Smooth muscle cell (in vitro differentiated cells): ENCODE data around the gene APOC3. TPM values are rescaled to one million over a fixed set of nuclear protein-coding genes. Genes with fewer than 3 reads are reported as not detected.
"Not testable (repeated sequence)": the region's sequence is repeated elsewhere in the genome, so short reads cannot be mapped to it uniquely, and the experiment has no call there.

Source experiments
- DNase-seq: peaks from one replicate; lab custom pipeline; 2025; ENCODE audit not compliant: unreplicated experiment; lab: John Stamatoyannopoulos, UW
- H2AFZ ChIP-seq: fragments of 200-600 bp; sonication (generic); 2 replicates; pipeline ENCODE4 v1.6.0; 2016; ENCODE audit warnings: antibody characterized with exemption, low read depth, mild to moderate bottlenecking
- H3F3A ChIP-seq: fragments of 200-600 bp; sonication (generic); 2 replicates; pipeline ENCODE4 v1.6.0; 2017; ENCODE audit warnings: antibody characterized with exemption, low read depth
- H3K27ac ChIP-seq: fragments of 200-600 bp; sonication (generic); 2 replicates; pipeline ENCODE4 v1.5.1; 2016; ENCODE audit warnings: low read depth, mild to moderate bottlenecking
- H3K27me3 ChIP-seq: fragments of 200-600 bp; sonication (generic); 2 replicates; pipeline ENCODE4 v1.6.1; 2016; ENCODE audit warnings: low read depth, mild to moderate bottlenecking
- H3K36me3 ChIP-seq: fragments of 200-600 bp; sonication (generic); 2 replicates; pipeline ENCODE4 v1.5.1; 2016; ENCODE audit warnings: low read depth
- H3K4me1 ChIP-seq: fragments of 200-600 bp; sonication (generic); 2 replicates; pipeline ENCODE4 v1.5.1; 2016; ENCODE audit warnings: low read depth
- H3K4me2 ChIP-seq: fragments of 200-600 bp; sonication (generic); 2 replicates; pipeline ENCODE4 v1.6.0; 2016; ENCODE audit warnings: mild to moderate bottlenecking
- H3K4me3 ChIP-seq: fragments of 200-600 bp; sonication (generic); 2 replicates; pipeline ENCODE4 v1.5.1; 2016; ENCODE audit warnings: mild to moderate bottlenecking
- H3K79me2 ChIP-seq: fragments of 200-600 bp; sonication (generic); 2 replicates; pipeline ENCODE4 v1.6.0; 2016; ENCODE audit warnings: low read depth, mild to moderate bottlenecking
- H3K9ac ChIP-seq: fragments of 200-600 bp; sonication (generic); 2 replicates; pipeline ENCODE4 v1.6.0; 2016; ENCODE audit warnings: low read depth
- H3K9me3 ChIP-seq: fragments of 200-600 bp; sonication (generic); replicated peaks from 2 replicates; pipeline ENCODE4 v1.5.1; 2016; ENCODE audit warnings: low read depth
- H4K20me1 ChIP-seq: fragments of 200-600 bp; sonication (generic); 2 replicates; pipeline ENCODE4 v1.6.0; 2016; ENCODE audit warnings: low read depth
- WGBS: methylation state at CpG from one replicate; pipeline ENCODE4 v1.1.7; 2016; ENCODE audit warnings: low lambda C conversion rate; 5-methylcytosine and 5-hydroxymethylcytosine counted together
- polyA plus RNA-seq: library from polyadenylated mRNA; unstranded; fragments of >200 nt; fragmentation: Nextera tagmentation; extraction: Ambion mirVana; gene quantifications from 2 replicates; pipeline ENCODE4 v1.2.1, GENCODE V29; 2016
- total RNA-seq: library from RNA; depleted of rRNA; stranded (reverse); fragments of >200 nt; gene quantifications from 2 replicates; pipeline ENCODE4 v1.2.3, GENCODE V29; 2014
- TF ChIP-seq, protein P1 (sequence below): fragments of 200-600 bp; sonication (generic); IDR thresholded peaks from 2 replicates; pipeline ENCODE4 v1.5.1; 2017; ENCODE audit warnings: borderline replicate concordance, mild to moderate bottlenecking, antibody characterized with exemption; ENCODE audit not compliant: insufficient read depth, poor library complexity, severe bottlenecking

APOC3 gene
- total and polyA plus RNA-seq, 2 experiments from 2014 or later: 0.54 TPM; not detected in 1

GRCh38 chr11:116800610-116801009, 29.1 kb upstream of the APOC3 start:
- Histone ChIP-seq H3K27me3 (no peaks in the 10 kb centered on the region), H3K9me3 (no peaks in the 10 kb centered on the region), H3K79me2 (no peaks in the 10 kb centered on the region), H3K9ac (no peak overlapping the region), H3K4me1 (no peaks in the 10 kb centered on the region), H4K20me1 (no peaks in the 10 kb centered on the region), H3K4me2 (no peak overlapping the region), H3K27ac (no peak overlapping the region), H3K36me3 (no peaks in the 10 kb centered on the region), H3F3A (no peaks in the 10 kb centered on the region), H3K4me3 (no peak overlapping the region), H2AFZ (no peak overlapping the region)
- WGBS: 95% methylated on average over 2 of the region's 2 CpGs
- DNase-seq: no peak
- TF ChIP-seq, protein P1, sequence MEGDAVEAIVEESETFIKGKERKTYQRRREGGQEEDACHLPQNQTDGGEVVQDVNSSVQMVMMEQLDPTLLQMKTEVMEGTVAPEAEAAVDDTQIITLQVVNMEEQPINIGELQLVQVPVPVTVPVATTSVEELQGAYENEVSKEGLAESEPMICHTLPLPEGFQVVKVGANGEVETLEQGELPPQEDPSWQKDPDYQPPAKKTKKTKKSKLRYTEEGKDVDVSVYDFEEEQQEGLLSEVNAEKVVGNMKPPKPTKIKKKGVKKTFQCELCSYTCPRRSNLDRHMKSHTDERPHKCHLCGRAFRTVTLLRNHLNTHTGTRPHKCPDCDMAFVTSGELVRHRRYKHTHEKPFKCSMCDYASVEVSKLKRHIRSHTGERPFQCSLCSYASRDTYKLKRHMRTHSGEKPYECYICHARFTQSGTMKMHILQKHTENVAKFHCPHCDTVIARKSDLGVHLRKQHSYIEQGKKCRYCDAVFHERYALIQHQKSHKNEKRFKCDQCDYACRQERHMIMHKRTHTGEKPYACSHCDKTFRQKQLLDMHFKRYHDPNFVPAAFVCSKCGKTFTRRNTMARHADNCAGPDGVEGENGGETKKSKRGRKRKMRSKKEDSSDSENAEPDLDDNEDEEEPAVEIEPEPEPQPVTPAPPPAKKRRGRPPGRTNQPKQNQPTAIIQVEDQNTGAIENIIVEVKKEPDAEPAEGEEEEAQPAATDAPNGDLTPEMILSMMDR: no peak

GRCh38 chr11:116801662-116802061, 28.0 kb upstream of the APOC3 start:
- H3K4me3 ChIP-seq, H2AFZ ChIP-seq, H3K27me3 ChIP-seq, H3K4me1 ChIP-seq, H3K79me2 ChIP-seq, H3K9ac ChIP-seq, H3F3A ChIP-seq, H3K36me3 ChIP-seq, H3K4me2 ChIP-seq, DNase-seq, H4K20me1 ChIP-seq, H3K9me3 ChIP-seq, H3K27ac ChIP-seq: not testable (repeated sequence)

DNA sequence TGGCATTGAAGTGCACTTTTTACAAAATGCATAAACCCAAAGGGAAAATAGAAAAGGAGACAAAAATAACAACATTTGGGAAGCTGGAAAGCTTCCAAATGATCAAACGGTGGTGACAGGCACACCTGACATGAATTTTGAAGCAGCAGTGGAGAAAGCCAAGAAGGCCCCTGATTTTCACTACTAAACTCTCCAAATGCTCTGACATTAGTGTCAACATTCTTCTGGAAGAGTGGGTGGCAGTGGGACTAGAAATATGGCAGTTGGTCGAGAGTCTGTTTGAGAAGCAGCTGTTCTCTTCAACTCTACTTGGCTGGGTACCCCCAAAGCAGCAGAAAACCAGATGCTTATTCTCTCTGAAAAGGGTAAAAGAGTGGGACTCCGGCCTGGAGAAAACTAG, 25.7 kb upstream of the APOC3 start:
- Histone ChIP-seq H3K27me3 (no peaks in the 10 kb centered on the region), H3K27ac (no peak overlapping the region), H3K79me2 (no peaks in the 10 kb centered on the region), H3K4me2 (no peak overlapping the region), H3K4me1 (no peaks in the 10 kb centered on the region), H2AFZ (no peak overlapping the region), H3K36me3 (no peaks in the 10 kb centered on the region), H4K20me1 (no peaks in the 10 kb centered on the region), H3F3A (no peaks in the 10 kb centered on the region), H3K4me3 (no peak overlapping the region), H3K9me3 (no peaks in the 10 kb centered on the region), H3K9ac (no peak overlapping the region)
- no peak for DNase-seq
- WGBS: 79% methylated on average over 3 of the region's 3 CpGs
- TF ChIP-seq, protein P1: no peak

DNA sequence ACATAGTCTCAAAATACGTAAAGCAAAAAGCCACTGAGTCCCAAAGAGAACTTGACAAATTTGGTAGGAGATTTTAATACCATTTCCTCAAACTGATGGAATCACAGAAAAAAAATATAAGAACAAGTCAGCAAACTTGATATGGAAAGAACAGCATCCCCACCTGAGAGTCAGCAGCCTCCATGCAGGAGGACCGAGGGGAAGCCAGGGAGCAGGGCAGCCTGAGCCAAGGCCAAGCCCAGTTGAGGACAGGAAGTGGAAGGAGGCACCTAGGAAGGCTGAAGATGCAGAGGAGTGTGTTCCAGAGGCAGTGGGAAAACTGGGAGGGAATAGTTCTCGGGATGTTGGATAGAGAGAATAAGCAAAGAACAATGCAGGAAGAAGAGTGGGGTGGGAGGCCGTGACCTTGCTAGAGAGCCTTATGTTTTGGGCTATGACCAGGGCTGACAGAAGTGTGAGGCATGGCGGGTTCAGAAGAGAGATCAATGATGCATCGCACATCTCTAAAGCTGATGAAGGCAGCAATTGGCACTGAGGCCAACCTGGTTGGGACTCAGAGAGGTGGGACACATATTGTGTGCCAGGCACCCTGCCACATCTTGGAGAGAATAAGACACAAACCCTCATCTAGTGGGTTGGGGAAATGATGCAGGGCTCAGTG, 22.0 kb upstream of the APOC3 start:
- 92% methylated on average over 6 of the region's 6 CpGs for WGBS
- no peak for DNase-seq
- no peak overlapping the region for H2AFZ ChIP-seq
- no peaks in the 10 kb centered on the region for H4K20me1 ChIP-seq
- H3K4me1 ChIP-seq: no peaks in the 10 kb centered on the region
- no peaks in the 10 kb centered on the region for H3K9me3 ChIP-seq
- no peaks in the 10 kb centered on the region for H3K27me3 ChIP-seq
- TF ChIP-seq, protein P1: no peak
- H3K27ac ChIP-seq: no peak overlapping the region
- no peaks in the 10 kb centered on the region for H3K36me3 ChIP-seq
- H3K79me2 ChIP-seq: no peaks in the 10 kb centered on the region
- no peaks in the 10 kb centered on the region for H3F3A ChIP-seq
- no peak overlapping the region for H3K4me3 ChIP-seq
- no peak overlapping the region for H3K9ac ChIP-seq
- no peak overlapping the region for H3K4me2 ChIP-seq
